ENCODE measurements around the gene NUP98.

Gene NUP98

DNA sequence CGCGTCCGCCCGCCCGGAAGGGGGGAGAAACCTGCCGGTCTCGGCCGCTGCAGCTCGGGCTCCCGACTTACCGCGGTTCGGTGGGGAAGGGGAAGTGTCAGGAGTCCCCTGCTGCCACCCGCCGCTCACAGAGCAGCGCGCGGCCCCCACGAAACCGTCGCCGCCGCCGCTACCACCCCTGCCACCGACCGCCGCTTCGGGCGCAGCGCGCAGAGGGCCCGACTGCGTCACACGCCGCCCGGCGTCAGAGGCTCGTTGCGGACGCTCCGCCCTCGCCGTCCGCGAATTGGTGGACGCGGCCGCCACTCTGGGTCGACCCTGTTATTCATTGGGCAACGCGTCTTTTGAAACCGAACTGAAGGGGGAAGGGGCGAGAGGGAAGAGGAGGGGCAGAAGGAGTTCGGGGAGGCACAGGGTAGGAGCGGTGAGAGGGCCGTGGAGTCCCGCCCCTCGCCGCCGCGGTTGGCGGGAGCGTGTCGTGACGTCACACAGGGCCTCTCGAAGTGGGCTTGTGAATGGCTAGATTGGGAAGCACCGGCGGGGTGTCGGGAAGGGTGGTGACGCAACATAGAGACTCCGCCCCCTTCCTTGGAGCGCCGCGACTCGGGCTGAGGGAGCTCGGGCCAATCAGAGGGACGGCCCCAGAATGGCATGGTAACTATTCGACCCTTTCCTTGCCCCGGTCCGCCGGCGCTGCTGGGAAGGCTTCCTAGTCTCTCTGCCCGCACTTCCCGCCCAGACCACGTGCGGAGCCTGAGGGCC is at the start of gene NUP98:
Gene NUP98 (minus strand): TSS at position 226 of the 762 bp plus-strand sequence. CDS start 15,437 bp downstream, outside the sequence.
- peak; percentile 99 for DNase-seq

DNA sequence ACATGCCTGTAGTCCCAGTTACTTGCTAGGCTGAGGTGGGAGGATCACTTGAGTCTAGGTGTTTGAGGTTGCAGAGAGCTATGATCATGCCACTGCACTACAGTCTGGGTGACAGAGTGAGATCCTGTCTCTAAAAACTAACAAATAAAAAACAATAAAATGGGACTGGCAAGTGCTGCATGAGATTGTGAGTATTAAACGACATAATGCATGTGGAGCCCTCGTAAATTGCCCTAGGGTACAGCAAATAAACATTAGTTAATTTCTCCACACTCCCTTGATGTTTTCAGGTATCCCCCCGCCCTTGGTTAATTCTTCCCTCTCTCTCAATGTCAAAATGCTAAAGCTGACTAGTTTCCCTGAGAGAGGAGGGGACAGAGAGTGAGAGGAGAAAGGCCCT is 48.3 kb upstream of the NUP98 start:
- DNase-seq, result no peak

DNA sequence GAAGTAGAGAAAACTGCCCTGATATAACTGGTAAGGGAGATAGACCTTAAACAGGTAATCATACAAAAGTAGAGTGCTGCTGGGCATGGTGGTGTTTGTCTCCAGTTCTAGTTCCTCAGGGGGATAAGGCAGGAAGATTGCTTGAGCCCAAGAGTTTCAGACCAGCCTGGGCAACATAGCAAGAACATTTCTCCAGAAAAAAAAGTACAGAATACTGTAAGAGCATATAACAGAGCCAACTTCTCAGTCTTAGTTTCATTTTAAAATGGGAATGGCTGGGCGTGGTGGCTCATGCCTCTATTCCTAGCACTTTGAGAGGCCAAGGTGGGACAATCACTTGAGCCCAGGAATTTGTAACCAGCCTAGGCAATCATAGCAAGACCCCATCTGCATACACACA is 47.9 kb upstream of the NUP98 start:
- no peak for DNase-seq

DNA sequence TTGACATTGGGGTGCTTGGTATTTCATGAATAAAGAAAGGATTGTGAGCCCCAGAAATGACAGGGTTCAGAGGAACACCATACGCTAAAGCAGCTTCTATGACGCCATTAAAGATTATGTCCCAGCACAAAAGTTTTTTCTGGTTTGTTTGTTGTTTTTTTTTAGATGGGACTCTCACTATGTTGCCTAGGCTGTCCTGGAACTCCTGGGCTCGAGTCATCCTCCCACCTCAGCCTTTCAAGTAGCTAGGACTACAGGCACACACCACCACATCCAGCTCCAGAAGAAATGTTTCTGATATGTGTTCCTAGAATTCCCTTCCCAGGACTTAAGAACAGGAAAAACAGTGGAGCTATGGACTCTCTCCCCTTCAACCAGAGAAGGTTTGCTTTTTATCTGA is 46.0 kb upstream of the NUP98 start:
- DNase-seq, result no peak

DNA sequence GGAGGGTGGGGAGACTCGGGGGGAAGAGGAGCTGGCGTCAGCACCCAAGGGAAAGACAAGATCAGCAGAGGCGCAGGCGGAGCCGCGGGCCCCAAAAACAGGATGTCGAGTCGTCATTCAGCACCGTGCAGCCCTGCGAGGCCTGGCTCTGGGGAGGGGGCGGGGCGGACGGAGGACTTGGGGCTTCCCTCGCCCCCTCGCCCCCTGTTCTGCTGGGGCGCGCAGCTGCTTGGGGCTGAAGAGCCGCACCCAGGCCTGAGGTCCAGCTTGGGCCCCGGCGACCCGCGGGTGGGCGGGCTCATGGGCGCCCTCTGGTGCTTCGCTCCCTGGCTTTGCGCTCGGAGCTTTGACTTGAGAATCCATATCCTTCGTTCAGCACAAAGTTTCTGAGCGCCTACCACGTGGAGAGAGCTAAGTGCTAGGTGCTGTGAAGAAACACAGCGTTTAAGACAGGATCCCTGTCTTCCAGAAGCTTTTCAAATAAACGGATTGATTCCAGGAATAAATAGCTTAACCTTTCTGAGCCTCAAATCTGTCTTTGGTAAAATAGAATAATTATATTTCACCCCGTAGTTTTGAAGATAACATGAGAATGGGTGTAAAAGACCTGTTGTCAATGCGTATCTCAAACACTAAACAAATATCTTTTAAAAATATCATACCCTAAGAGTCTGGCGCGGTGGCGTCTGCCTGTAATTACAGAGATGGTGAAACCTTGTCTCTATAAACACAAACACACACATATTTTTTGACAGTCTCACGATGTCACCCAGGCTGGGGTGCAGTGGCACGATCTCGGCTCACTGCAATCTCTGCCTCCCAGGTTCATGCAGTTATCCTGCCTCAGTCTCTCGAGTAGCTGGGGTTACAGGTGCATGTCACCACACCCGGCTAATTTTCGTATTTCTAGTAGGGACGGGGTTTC is 44.3 kb upstream of the NUP98 start:
- peak; percentile 81 for DNase-seq

DNA sequence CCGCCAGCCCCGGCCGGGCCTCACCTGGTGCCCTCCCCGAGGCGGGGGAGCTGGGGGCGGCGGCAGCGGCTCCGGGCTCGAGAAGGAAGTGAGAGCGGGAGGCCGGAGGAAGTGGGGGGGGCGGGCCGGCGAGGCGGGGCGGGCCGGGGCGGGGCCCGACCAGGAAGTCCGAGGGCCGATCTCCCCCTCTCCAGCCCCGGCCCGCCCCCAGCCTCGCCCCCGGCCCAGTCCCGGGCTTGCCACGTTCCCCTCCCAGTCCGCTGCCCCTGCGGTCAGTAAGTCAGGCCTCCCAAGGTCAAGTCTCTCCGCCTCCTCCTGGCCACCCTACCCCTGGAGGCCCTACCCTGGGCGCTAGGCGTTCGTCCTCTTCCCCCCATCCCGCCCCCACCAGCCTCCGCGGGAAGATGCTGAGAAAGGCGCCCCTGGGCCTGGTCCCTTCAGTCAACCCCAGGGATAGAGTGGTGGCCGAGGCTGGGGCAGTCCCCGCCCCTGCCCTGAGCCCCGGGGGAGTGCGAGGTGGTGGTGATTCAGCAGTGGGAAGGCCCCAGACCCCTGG is 43.6 kb upstream of the NUP98 start, which contains the start of gene RHOG:
Gene RHOG (minus strand): TSS at position 90 of the 556 bp plus-strand sequence. CDS start 12,821 bp downstream, outside the sequence.
- peak; percentile 71 for DNase-seq

DNA sequence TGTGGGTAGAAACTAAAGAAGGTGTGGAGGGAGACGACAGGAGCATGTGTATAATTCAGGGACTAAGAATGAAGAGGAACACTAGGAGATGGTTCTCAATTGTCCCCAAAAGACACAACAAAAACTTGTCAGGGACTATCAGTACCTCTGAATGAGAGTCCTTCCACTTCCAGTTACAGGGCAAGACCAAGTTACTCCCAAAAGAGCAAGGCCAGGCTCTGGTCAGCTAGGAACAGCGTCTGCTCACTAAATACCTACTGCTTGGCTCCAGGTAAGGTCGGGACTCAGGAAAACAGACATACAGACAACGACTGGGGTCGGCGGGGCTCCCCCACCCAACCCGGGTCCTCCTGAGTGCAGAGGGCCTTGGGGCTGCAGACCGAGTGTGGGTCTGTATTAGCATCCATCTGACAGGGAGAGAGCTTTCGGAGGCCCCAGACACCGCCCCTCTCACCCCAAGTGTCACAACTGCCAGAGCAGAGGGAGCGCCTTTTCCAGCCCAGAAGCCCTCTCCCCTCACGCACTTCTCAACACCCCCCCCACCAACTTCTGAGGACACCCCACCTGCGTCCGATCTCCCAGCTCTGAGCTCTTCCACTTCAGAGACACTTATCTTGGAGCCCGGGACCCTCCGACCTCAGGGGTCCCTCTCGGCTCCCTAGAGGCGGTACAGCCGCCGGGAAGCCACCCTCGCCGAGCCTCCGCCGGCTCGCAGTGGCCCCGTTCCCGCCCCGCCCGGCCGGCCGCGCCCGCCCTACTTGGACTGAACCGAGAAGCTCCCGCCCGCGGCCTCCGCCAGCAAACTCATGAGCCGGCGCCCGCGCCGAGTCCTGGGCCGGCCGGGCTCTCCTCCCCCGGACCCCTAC is 42.9 kb upstream of the NUP98 start:
- no peak for DNase-seq

DNA sequence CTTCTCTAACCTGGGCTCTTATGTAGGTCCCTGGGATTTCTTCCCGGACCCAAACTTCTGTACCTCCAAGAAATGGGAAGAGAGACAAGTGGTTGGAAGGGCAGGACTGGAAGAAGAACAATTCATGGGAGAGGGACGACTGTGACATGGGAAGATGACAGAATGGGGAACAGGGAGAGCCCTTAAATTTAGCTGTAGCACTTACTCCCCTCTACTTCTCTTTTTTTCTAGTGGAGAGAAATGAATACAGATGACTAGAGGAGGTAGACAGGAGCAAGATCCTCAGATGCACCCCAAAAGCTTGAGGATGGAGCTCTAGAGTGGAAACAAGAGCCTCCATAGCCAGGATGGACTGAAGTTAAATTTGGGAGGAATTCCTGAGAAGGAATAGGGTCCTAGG is 41.1 kb upstream of the NUP98 start:
- DNase-seq, result no peak

DNA sequence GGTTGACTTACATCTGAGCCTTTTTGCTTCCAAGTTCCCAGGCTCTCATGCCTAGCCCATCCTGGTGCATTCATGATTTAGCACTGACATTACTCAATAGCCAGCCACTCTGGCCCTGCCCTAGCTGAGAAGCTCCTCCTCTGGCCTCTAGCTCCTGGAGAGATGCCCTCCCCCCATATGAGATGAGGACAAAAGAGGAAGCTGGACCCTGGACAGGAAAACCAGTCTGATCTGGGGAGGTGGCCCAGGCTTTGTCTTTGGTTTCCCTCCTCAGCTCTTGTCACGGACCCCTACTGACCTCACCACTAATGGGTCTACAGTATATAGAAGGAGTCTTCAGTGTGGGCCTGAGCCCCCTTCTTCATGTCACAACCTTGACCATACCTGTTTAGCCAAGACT is 40.4 kb upstream of the NUP98 start:
- no peak for DNase-seq

DNA sequence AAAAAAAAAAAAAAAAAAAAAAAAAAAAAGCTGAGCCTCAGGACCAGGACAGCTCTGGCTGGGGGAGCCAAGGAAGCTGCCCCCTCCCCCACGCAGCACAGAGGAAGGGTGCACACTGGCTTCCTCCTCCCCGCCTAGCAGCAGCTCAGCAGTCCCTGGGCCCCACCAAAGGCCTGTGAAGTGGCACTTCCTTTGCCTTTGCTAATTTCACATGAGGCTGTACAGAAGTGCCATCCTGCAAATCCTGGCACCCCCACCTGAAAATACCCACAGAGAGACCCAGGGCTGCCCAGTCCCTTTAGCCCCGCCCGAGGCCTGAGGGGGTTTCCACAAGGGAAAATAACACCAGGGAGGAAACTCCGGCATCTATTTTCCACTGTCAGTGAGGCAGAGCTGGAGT is 39.5 kb upstream of the NUP98 start:
- no peak for DNase-seq

DNA sequence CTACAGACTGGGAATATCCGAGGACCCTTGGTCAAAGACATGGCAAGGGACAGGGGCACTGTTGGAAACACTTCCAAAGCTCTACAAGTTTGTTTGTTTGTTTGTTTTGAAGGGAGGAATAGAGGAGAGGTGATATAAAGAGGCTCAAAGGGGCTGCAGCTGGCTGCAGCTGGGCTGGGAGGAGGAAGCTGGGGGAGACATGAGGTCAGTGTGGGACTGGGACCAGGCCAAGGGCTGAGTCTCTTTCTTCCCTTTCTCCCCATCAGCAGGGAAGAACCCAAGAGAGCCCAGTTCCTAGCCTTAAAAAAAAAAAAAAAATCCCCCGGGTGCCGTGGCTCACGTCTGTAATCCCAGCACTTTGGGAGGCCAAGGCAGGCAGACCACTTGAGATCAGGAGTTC is 38.4 kb upstream of the NUP98 start:
- no peak for DNase-seq

DNA sequence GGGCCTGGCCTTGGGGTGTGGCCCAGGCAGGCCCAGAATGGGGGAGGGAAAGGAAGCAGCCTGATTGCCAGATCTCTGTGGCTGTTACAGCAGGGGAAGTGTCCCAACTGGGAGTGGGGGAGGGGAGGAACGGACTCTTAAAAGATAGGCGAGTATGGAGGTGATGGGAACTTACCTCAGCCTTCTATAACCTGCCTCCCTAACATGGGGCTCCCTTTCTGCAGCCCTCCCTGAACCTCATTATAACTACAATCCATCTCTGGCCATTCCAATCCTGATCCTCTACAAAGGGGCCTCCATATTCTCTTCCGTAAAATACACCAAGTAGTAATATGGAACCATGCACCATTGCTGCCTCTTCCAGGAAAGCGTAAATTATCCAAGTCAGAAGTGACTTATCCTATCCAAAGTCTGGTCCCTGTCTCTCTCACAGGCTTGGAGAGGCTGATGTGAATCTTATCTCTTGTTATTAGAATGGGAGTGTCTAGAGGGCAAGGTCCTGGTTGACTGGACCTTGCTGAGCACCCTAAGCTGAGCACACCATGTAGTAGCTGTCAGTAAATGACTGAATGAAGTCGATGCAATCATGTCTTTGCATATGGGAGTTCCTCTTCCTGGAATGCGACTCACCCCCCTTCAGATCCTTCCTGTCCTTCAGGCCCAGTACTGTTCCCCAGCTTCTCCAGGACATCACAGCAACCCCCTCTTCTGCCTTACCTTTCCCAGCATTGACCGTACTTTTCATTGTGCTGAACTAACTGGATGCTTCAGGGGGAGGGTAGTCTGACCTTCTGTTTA is 37.5 kb upstream of the NUP98 start:
- DNase-seq, result no peak

DNA sequence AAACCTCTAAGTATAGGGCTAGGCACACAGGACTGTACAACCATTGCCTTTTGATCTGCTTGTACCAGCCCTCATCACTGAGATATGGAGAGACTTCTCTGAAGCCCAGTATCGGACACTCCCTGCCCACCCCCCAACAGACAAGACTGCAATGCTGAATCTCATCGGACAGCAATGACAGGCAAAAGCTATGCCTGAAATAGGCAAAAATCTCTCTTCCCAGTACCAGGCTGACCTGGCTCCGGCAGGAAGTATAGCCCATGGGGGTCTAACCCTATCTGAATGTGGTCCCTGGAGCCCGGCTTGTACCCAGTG is 37.0 kb upstream of the NUP98 start:
- no peak for DNase-seq

DNA sequence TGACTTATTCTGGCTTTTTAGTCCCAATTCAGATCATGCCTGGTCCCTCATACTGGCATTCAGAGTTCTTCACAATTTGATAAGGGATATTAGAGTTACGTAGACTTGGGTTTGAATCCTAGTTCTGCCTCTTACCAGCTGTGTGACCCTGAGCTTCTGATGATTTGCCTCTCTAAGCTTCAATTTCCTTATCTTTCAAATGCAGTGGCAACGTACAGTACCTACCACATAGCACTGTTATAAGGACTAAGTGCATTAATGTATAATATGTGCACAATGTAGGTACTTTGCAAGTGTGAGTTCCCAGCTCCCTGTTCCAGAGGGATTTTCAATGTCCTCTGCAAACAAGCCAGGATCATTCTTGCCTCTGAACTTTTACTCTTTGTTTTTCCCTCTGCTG is 36.1 kb upstream of the NUP98 start:
- DNase-seq, result no peak

DNA sequence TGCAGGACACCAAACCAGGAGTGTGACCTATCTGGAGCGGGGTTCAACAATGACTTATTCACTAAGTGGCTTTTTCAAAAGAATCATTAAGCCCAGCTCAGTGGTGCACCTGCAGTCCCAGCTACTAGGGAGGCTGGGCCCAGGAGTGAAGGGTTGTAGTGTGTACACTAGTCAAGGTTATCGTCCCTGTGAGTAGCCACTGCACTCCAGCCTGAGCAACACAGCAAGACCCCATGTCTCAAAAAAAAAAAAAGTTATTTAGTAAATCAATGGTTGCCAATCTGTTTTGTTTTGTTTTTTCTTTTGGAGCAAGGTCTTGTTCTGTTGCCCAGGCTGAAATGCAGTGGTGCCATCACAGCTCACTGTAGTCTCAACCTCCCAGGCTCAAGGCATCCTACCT is 35.5 kb upstream of the NUP98 start:
- DNase-seq, result no peak

DNA sequence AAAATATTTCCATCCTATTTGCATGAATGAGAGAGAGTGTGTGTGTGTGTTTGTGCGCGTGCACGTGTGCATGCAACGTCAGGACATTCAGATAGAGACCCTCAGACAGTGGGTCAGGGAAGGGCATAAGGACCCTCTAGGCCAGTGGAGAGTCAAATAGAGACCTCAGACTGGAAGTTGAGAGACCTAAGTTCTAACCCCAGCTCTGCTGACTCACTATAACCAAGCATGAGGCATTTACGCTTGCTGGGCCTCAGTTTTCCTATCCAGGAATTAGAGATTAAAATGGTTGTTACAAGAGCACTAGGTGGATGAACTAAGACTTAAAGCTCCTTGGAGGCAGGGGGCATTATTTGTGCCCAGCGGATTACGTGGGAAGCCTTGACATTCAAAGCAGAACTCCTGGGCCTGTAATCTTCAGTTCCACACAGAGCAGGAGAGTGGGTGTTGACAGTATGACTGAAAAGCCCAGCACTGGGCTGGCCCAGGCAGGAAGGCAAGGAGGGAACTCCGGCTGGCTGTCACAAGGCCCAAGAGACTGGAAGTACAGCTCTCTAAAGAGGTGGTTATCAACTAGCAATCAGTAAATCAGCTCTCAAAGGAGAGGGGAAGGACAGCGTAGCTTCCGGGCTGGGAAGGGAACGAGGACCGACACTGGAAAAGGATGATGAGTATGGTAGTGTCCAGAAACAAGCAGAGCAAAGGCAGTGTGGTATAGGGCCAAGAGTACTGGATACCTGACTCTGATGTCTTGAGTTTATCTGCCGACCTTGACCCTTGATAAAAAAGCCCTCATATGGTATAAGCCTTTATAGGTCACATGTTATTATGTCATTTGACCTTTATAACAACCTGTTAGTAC is 34.3 kb upstream of the NUP98 start:
- no peak for DNase-seq

DNA sequence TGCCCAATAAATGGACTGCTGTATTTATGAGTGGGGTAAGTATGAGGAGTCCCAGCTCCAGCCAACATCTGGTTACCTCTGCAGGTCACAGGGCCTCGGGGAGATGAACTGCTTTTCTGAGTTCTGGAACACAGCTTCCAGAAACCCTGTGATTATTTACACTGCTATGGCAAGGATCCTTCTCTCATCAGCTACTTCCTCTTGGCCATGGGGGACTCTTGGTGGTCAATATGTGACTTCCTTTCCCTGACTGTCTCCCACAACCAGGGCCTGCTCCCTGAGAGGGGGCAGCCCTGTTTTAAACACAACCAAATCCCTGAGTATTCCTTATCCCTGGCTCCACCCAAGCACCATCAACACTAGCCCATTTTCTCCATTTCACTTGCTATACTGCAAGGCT is 33.4 kb upstream of the NUP98 start:
- no peak for DNase-seq

DNA sequence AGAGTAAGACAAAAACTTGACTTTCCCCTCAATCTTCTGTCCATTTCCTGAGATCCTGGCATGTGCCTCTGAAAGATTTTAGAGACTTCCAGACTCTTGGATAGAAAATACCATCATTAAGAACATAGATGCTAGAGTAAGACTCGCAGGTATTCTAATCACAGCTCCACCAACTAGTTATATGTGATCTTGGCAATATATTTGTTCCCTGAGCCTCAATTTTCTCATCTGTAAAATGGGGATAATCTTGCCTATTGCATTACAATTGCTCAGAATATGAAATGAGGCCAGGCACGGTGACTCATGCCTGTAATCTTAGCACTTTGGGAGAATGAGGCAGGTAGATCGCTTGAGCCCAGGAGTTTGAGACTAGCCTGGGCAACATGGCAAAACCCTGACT is 32.7 kb upstream of the NUP98 start:
- DNase-seq, result no peak

DNA sequence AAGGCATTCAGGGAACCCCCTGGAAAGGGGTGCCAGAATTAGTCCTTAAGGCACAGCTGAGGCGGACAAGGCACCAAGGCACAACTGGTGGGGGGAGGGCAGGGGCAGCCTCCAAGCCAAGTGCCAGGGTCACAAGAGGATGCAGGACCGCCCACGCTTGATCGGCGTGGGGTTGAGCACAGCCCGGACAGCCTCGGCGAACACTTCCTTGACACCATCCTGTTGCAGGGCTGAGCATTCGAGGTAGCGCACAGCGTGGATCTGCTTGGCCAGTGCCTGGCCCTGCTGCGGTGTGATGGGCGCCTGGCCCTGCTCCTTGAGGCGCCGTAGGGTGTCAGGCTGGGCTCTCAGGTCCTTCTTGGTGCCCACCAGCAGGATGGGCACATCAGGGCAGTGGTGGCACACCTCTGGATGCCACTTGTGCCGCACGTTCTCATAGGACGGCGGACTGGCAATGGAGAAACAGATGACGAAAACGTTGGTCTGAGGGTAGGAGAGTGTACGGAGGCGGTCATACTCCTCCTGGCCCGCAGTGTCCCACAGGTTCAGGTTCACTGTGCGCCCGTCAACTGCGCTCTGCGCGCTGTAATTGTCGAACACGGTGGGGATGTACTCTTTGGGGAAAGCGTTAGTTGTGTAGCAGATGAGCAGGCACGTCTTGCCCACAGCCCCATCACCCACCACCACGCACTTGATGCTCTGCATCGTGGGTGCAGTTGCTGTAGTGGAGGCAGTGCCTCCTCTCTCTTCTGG is 30.3 kb upstream of the NUP98 start:
- DNase-seq, result no peak

DNA sequence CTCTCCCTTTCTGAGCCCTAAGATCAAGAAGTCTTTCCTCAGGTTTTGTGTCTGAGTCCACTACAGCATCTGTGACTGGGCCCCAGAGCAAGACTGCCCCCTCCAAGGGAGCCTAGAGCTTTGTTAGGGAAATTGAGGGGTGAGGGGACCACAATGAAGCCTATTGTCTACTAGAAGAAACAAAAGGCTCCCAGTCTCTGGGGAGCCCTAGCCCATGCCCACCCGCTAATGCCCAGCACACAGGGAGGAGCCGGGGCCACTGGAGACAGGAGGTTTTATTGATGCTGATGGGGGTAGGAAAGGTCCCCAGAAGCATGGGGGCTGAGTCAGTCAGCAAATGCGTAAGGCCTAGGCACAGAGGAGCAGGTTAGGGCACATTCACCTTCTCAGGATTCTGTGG is 29.4 kb upstream of the NUP98 start:
- no peak for DNase-seq
